Ectodermal cell (in vitro differentiated cells): ENCODE results near the gene C1orf198. TPM values are rescaled to one million over a fixed set of nuclear protein-coding genes. Genes with fewer than 3 reads are reported as not detected.

Source experiments
- H3K27ac ChIP-seq: 2 replicates; pipeline ENCODE4 v1.7.0; 2013; ENCODE audit warnings: mild to moderate bottlenecking, low read depth, low read length; ENCODE audit not compliant: insufficient read depth, poor library complexity, severe bottlenecking
- H3K27me3 ChIP-seq: 2 replicates; pipeline ENCODE4 v1.7.0; 2013; ENCODE audit warnings: mild to moderate bottlenecking, low read length; ENCODE audit not compliant: insufficient read depth, control insufficient read depth, poor library complexity, severe bottlenecking
- H3K36me3 ChIP-seq: one replicate; pipeline ENCODE4 v1.7.0; 2013; ENCODE audit warnings: low read length; ENCODE audit not compliant: control insufficient read depth, insufficient read depth
- H3K4me1 ChIP-seq: one replicate; pipeline ENCODE4 v1.7.0; 2013; ENCODE audit warnings: low read length; ENCODE audit not compliant: control insufficient read depth, insufficient read depth
- H3K4me3 ChIP-seq: 2 replicates; pipeline ENCODE4 v1.7.0; 2013; ENCODE audit warnings: low read depth, low read length, control low read depth; ENCODE audit not compliant: insufficient read depth
- H3K9me3 ChIP-seq: 2 replicates; pipeline ENCODE4 v1.7.0; 2013; ENCODE audit warnings: mild to moderate bottlenecking, low read length, moderate library complexity; ENCODE audit not compliant: control insufficient read depth
- WGBS, 2 experiments: methylation state at CpG; one replicate each; pipeline ENCODE4 v1.1.7; 2013; ENCODE audit warnings: missing lambda C conversion rate in 2 of 2; 5-methylcytosine and 5-hydroxymethylcytosine counted together
- polyA plus RNA-seq, 4 experiments: library from polyadenylated mRNA; stranded (reverse); fragments of 50-300 nt; gene quantifications; one replicate each; pipeline ENCODE4 v1.2.3, GENCODE V29; 2013

The C1orf198 gene, protein sequence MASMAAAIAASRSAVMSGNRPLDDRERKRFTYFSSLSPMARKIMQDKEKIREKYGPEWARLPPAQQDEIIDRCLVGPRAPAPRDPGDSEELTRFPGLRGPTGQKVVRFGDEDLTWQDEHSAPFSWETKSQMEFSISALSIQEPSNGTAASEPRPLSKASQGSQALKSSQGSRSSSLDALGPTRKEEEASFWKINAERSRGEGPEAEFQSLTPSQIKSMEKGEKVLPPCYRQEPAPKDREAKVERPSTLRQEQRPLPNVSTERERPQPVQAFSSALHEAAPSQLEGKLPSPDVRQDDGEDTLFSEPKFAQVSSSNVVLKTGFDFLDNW
- polyA plus RNA-seq (2013, experiment 1 of 4), result 78.6 TPM
- 78.8 TPM for polyA plus RNA-seq (2013, experiment 2 of 4)
- polyA plus RNA-seq (2013, experiment 3 of 4), result 60.4 TPM
- 64.8 TPM for polyA plus RNA-seq (2013, experiment 4 of 4)

- peak within 1 kb of the TSS; percentile 93 for H3K4me3 ChIP-seq
- peaks cover 35% of the 10 kb centered on the region for H3K4me1 ChIP-seq
- H3K27ac ChIP-seq, result peak within 1 kb of the TSS; percentile 99
- H3K36me3 ChIP-seq, result peaks cover 3% of the 10 kb centered on the region
- H3K27me3 ChIP-seq, result no peaks in the 10 kb centered on the region
- no peaks in the 10 kb centered on the region for H3K9me3 ChIP-seq
- WGBS, 2 experiments, result 0% methylated on average over 93 to 96 of the region's 96 CpGs
Observed at GRCh38 chr1:230867903-230868735, at the start of gene C1orf198. Gene C1orf198, minus strand, starts transcription at chr1:230868521. Its CDS starts 9 bp downstream, at chr1:230868512.

DNA sequence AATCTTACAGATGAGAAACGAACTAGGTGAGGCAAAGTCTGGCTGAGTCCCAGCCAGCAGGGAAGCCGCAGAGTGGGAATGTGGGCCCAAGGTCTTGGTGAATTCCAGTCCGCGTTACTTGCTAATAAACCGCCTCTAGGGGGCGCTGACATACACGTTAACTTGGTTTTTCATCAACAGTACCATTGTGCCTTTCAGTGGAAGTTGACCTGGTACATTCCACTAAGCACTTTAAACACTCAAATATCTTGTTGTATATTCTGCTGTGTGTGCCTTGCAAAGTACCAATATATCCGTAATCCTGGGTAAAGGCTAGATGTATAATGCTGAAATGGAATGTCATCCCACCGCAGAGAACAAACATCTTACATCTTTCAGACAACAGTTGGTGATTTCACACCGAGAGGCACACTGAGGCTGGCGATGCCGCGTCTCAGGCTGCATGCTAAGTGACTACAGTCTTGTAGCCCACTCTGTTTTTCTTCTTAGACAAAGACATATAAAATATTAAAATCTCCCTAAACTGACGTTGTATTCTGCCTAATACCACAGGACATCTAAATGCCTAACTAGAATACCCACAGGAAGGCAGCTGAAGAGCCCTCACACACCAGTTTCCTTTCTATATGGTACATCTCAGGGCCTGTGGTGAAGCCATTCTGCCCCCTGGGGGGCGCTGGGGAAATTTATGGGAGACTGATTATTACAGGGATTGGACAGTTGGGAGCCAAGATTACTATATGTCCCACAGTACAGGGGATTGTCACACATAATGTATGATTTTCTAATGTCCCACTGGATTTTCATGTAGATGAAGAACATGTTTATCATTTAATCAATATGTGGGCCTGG is 49.2 kb upstream of the C1orf198 start:
- WGBS, 2 experiments, result 55% methylated on average over 15 of the region's 15 CpGs
- peaks cover 9% of the 10 kb centered on the region for H3K36me3 ChIP-seq
- no peaks in the 10 kb centered on the region for H3K4me1 ChIP-seq
- H3K4me3 ChIP-seq, result no peak overlapping the region
- no peak overlapping the region for H3K27ac ChIP-seq
- no peaks in the 10 kb centered on the region for H3K27me3 ChIP-seq
- H3K9me3 ChIP-seq, result no peaks in the 10 kb centered on the region

DNA sequence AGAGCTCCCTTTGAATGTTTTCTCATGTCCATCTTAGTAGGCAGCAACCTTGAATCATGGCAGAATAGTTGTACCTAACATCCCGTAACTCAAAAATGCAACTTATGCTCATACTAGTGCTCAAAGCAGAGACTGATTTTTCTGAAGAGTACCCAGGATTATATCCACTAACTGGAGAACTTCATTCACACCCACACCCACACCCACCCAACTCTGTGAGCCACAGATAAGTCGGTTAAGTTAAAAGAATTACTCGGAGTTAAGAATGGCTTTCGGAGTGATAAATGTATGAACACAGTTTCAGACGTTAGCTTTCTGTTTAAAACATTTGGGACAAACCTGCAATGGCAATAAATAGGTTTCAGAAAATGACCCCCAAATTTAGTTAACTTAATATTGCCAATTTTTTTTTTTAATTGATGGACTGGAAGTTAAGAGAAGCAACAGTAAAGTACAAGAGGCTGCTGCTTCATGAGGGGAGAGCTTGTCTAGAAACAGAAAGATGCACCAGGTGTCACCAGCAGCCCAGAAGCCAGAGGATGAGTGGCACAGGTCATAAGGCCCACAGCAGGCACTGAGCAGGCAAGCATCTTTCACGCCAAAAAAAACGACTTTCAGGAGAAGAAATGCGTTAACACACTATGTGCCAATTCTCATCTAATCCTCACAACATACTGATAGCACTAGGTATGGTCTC is 48.4 kb upstream of the C1orf198 start:
- Histone ChIP-seq H3K4me1 (no peaks in the 10 kb centered on the region), H3K9me3 (no peaks in the 10 kb centered on the region), H3K27me3 (no peaks in the 10 kb centered on the region), H3K4me3 (no peak overlapping the region), H3K36me3 (peaks cover 5% of the 10 kb centered on the region), H3K27ac (no peak overlapping the region)
- 92 to 95% methylated on average over 8 of the region's 8 CpGs for WGBS, 2 experiments

DNA sequence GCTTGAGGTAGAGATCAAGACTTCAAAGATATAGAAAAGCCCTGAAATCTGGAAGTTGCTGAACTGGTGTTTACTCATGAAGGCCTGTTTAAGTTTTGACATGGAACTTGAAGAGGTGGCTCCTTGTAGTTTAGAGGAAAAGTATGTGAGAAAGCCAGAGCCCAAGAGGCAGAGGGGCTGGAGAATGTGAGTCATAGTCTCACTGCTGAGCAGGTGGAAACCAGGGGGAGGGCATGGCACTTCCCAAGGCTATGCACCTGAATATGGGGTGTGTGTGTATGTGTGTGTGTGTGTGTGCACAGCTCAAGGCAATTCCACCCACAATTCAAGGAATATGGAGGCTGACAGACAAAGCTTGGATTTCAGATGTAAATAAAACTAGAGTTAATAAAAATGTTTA is 46.8 kb upstream of the C1orf198 start:
- no peak overlapping the region for H3K27ac ChIP-seq
- no peaks in the 10 kb centered on the region for H3K9me3 ChIP-seq
- no peak overlapping the region for H3K4me3 ChIP-seq
- H3K36me3 ChIP-seq, result peaks cover under 1% of the 10 kb centered on the region
- H3K4me1 ChIP-seq, result no peaks in the 10 kb centered on the region
- H3K27me3 ChIP-seq, result no peaks in the 10 kb centered on the region

DNA sequence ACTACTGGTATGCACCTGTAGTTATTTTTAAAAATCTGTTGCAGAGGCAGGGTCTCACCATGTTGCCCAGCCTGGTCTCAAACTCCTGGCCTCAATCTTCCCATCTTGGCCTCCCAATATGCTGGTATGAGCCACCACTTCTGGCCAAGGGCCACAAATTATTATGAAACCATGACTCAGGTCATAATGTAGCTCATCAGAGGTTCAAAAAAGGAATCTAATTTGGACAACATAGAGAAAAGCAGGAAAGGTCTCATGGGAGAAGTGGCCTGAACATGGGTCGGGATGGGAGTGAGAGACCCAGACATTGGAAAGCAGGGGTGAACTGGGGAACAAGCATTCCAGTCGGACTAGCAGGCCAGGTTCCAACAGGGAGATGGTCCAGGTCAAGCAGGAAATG is 45.2 kb upstream of the C1orf198 start:
- H3K36me3 ChIP-seq, result no peaks in the 10 kb centered on the region
- no peaks in the 10 kb centered on the region for H3K9me3 ChIP-seq
- WGBS, 2 experiments, result 90 to 93% methylated on average over 2 of the region's 2 CpGs
- H3K4me3 ChIP-seq, result no peak overlapping the region
- H3K27me3 ChIP-seq, result no peaks in the 10 kb centered on the region
- no peaks in the 10 kb centered on the region for H3K4me1 ChIP-seq
- no peak overlapping the region for H3K27ac ChIP-seq

- Histone ChIP-seq H3K9me3 (no peaks in the 10 kb centered on the region), H3K36me3 (no peaks in the 10 kb centered on the region), H3K27me3 (no peaks in the 10 kb centered on the region), H3K4me3 (no peak overlapping the region), H3K4me1 (no peaks in the 10 kb centered on the region), H3K27ac (no peak overlapping the region)
Observed at GRCh38 chr1:230910755-230911117, 42.4 kb upstream of the C1orf198 start.

- no peak overlapping the region for H3K27ac ChIP-seq
- no peaks in the 10 kb centered on the region for H3K9me3 ChIP-seq
- no peaks in the 10 kb centered on the region for H3K36me3 ChIP-seq
- no peak overlapping the region for H3K4me3 ChIP-seq
- H3K27me3 ChIP-seq, result no peaks in the 10 kb centered on the region
- H3K4me1 ChIP-seq, result no peaks in the 10 kb centered on the region
- WGBS, 2 experiments, result 94 to 95% methylated on average over 13 of the region's 13 CpGs
Observed at GRCh38 chr1:230909974-230910754, 41.8 kb upstream of the C1orf198 start.

- Histone ChIP-seq H3K27ac (no peak overlapping the region), H3K4me3 (no peak overlapping the region), H3K27me3 (no peaks in the 10 kb centered on the region), H3K4me1 (no peaks in the 10 kb centered on the region), H3K9me3 (no peaks in the 10 kb centered on the region), H3K36me3 (no peaks in the 10 kb centered on the region)
- WGBS, 2 experiments, result 93 to 96% methylated on average over 4 of the region's 4 CpGs
Observed at GRCh38 chr1:230907472-230908205, 39.3 kb upstream of the C1orf198 start.

DNA sequence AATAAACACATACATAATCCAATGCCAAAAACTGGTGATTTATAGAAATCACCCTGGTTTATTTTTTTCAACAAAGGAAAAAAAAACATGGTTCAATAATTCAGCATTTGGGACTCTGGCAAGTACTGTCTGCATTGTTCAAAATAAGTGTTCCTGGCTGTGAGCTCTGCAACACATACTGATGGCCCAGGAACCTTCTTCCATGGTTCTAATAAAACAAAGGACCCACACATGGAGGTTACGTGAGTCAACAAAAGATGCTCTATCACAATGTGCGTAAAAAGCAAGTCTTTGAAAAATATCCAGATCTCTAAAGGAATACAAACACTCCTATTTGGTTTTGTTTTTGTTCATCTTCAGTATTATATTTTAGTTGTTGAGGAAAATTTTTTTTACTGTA is 37.9 kb upstream of the C1orf198 start:
- Histone ChIP-seq H3K4me1 (no peaks in the 10 kb centered on the region), H3K27ac (no peak overlapping the region), H3K36me3 (no peaks in the 10 kb centered on the region), H3K27me3 (no peaks in the 10 kb centered on the region), H3K4me3 (no peak overlapping the region), H3K9me3 (no peaks in the 10 kb centered on the region)
- WGBS, 2 experiments, result 96 to 100% methylated on average over 2 of the region's 2 CpGs
